Caco-2 (cell line): ENCODE results near the gene CRYBG2. TPM values are rescaled to one million over a fixed set of nuclear protein-coding genes. Genes with fewer than 3 reads are reported as not detected.

Source experiments
- BruUV-seq: library from RNA; stranded (reverse); fragments of 400-500 nt; replicated peaks from 2 replicates; lab custom pipeline; 2021; lab: Mats Ljungman, UMichigan
- CTCF ChIA-PET: fragments of 300-600 bp; sonication (Branson Sonifier 250); formaldehyde crosslinking; loops from one replicate; lab custom pipeline; 2022; ENCODE audit warnings: antibody characterized with exemption; lab: Charles Lee
- POLR2A ChIA-PET: fragments of 300-600 bp; sonication (Branson Sonifier 250); formaldehyde crosslinking; loops from one replicate; lab custom pipeline; 2022; ENCODE audit warnings: antibody characterized with exemption; lab: Charles Lee
- DNase-seq, 2 experiments: peaks; one replicate each; pipeline versions ENCODE4 v3.0.0 to v3.0.0-alpha.2; 2020 to 2022
- H3K27me3 ChIP-seq: replicated peaks from 2 replicates; pipeline ENCODE4 v1.6.0; 2011; ENCODE audit warnings: low read length; ENCODE audit not compliant: control insufficient read depth, insufficient read depth
- H3K36me3 ChIP-seq: 2 replicates; pipeline ENCODE4 v1.5.1; 2011; ENCODE audit warnings: low read length; ENCODE audit not compliant: control insufficient read depth, insufficient read depth
- H3K4me1 ChIP-seq: fragments of 250-450 bp; sonication (Bioruptor Pico); 2 replicates; pipeline ENCODE4 v1.5.1; 2020; ENCODE audit warnings: mild to moderate bottlenecking
- H3K4me3 ChIP-seq: 2 replicates; pipeline ENCODE4 v1.5.1; 2011; ENCODE audit warnings: low read depth, mild to moderate bottlenecking, control low read depth, low read length
- H3K9me3 ChIP-seq: fragments of 250-450 bp; sonication (Bioruptor Pico); 2 replicates; pipeline ENCODE4 v1.5.1; 2020; ENCODE audit warnings: mild to moderate bottlenecking, moderate library complexity
- H3K27ac Mint-ChIP-seq: one replicate; pipeline ENCODE4 v1.8.0; 2022; ENCODE audit warnings: mixed read lengths; ENCODE audit not compliant: unreplicated experiment
- H3K27me3 Mint-ChIP-seq: one replicate; pipeline ENCODE4 v1.8.0; 2022; ENCODE audit warnings: mixed read lengths; ENCODE audit not compliant: insufficient read depth, unreplicated experiment
- H3K36me3 Mint-ChIP-seq: one replicate; pipeline ENCODE4 v1.8.0; 2022; ENCODE audit warnings: mild to moderate bottlenecking, mixed read lengths; ENCODE audit not compliant: insufficient read depth, unreplicated experiment
- H3K4me1 Mint-ChIP-seq: one replicate; pipeline ENCODE4 v1.8.0; 2022; ENCODE audit warnings: low read depth, mixed read lengths; ENCODE audit not compliant: unreplicated experiment
- H3K4me3 Mint-ChIP-seq: one replicate; pipeline ENCODE4 v1.8.0; 2022; ENCODE audit warnings: mild to moderate bottlenecking, moderate library complexity, mixed read lengths; ENCODE audit not compliant: unreplicated experiment
- H3K9me3 Mint-ChIP-seq: one replicate; pipeline ENCODE4 v1.8.0; 2022; ENCODE audit warnings: mixed read lengths; ENCODE audit not compliant: unreplicated experiment
- intact Hi-C: fragments of 100-400 bp; cut with micrococcal nuclease; formaldehyde crosslinking; loops from one replicate; pipeline ENCODE4 v1.10.0; 2022; ENCODE audit not compliant: unreplicated experiment
- total RNA-seq: library from RNA; stranded (reverse); gene quantifications from 2 replicates; pipeline ENCODE4 v1.2.3, GENCODE V29; 2022
- TF ChIP-seq, protein P1 (sequence below), 2 experiments: fragments of 200-600 bp in 1 of 2; IDR thresholded peaks; 1 replicate in 1 of 2; 2 replicates in 1 of 2; pipeline versions ENCODE4 v1.5.1 to v1.8.0; 2011 to 2022; ENCODE audit warnings: antibody characterized with exemption in 1 of 2, control low read depth in 1 of 2, inconsistent platforms in 1 of 2, low read depth in 1 of 2, low read length in 1 of 2, mild to moderate bottlenecking in 1 of 2, moderate library complexity in 1 of 2; ENCODE audit not compliant: insufficient read depth in 1 of 2, severe bottlenecking in 1 of 2, unreplicated experiment in 1 of 2

The CRYBG2 gene
- total RNA-seq, 1 experiment from 2014 or later = 66.1 TPM

DNA sequence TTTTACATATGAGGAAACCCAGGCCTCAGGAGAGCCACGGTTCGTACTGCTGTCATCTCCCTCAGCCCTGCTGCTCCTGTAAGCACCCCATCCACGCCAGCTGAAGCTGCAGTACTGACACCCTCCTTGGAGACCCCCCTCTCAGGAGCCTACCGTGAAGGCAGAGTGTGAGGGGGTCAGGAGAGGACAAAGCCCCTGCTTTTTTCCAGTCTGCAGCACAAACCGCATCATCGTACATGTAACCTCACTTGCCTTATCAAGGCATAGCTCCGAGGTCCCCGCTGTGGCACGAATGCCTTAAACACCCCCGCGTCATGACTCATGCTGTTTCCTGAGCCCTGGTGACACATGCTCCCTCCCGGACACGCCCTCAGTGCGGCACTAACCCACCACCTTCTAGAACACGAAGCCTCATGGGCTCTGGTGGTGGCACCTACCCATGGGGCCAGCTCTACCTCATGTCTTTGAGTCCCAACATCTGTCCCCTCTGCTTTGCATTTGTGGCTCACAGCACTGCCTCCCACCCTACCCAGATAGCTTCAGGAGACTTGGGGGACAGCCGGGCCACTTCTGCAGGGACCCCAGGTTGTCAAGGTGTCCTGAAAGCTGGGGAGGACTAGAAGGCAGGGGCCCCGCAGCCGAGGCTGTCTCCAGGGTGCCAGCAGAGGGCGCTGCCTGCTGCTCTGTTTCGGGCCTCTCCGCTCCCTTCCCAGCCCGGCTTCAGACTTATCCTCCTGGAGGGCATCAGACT, 69.2 kb downstream of the CRYBG2 start:
- Histone ChIP-seq H3K36me3 (no peaks in the 10 kb centered on the region; the same call in 1 of the 2 replicates), H3K9me3 (no peaks in the 10 kb centered on the region), H3K4me1 (peaks cover 13% of the 10 kb centered on the region), H3K4me3 (no peak overlapping the region), H3K27me3 (no peaks in the 10 kb centered on the region)
- no peak overlapping the region for H3K4me3 Mint-ChIP-seq
- POLR2A ChIA-PET = no interaction called here
- peaks cover 25% of the 10 kb centered on the region for H3K36me3 Mint-ChIP-seq
- H3K4me1 Mint-ChIP-seq = peaks cover 17% of the 10 kb centered on the region
- H3K9me3 Mint-ChIP-seq = no peaks in the 10 kb centered on the region
- TF ChIP-seq, protein P1, sequence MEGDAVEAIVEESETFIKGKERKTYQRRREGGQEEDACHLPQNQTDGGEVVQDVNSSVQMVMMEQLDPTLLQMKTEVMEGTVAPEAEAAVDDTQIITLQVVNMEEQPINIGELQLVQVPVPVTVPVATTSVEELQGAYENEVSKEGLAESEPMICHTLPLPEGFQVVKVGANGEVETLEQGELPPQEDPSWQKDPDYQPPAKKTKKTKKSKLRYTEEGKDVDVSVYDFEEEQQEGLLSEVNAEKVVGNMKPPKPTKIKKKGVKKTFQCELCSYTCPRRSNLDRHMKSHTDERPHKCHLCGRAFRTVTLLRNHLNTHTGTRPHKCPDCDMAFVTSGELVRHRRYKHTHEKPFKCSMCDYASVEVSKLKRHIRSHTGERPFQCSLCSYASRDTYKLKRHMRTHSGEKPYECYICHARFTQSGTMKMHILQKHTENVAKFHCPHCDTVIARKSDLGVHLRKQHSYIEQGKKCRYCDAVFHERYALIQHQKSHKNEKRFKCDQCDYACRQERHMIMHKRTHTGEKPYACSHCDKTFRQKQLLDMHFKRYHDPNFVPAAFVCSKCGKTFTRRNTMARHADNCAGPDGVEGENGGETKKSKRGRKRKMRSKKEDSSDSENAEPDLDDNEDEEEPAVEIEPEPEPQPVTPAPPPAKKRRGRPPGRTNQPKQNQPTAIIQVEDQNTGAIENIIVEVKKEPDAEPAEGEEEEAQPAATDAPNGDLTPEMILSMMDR (IDR thresholded peaks at IDR 0.05; ENCODE audit: insufficient read depth in 1 of 2, low read depth in 1 of 2, low read length in 1 of 2, severe bottlenecking in 1 of 2, unreplicated experiment in 1 of 2) = peak; percentile 58 to 79
- no peaks in the 10 kb centered on the region for H3K27me3 Mint-ChIP-seq
- peak overlapping the region; percentile 51 for H3K27ac Mint-ChIP-seq
- intact Hi-C loops = loop anchor here (1.0 kb wide), 5 partner anchors 37 to 133 kb away; no protein-coding TSS in a partner anchor
- CTCF ChIA-PET = interaction anchor here (0.5 to 2.7 kb wide), 10 partner anchors 9 to 239 kb away, joined by 3 to 15 read pairs (median 4); partner anchors contain the start of gene CEP85
- BruUV-seq = no TSS peak
- peak; percentile 67 to 74 for DNase-seq

DNA sequence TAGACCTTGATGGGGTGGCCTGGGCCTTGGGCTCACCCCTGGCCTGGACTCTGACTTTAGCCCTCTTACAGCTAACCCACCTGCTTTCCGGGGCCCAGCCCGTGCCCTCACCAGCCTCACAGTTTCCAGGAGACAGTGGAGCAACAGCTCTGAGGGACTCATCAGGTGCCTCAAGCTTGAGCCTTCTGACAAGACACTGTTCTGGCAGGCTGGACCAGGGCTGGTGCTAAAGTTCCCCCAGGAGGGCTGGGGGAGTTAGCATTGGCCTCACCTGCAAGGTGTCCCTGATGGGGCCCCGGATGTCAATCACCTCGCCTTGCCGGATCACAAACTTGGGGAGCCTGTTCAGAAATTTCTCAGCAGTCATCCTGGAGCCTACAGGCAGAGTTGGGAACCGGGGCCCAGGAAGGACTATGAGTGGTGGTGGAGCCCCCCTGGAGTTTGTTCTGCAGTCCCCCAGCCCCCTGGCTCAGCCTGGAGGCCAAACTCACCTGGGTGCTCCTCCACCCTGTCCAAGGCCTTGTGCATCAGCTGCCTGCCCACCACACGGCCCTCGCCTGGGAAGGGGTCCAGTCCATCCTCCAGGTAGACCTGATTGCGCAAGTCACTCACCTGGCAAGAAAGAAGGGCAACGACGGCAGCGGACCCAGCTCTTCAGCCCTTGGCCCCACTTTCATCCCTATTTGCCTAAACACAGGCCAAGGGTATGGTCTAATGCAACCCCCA, 69.9 kb downstream of the CRYBG2 start:
- peaks cover 17% of the 10 kb centered on the region for H3K4me1 Mint-ChIP-seq
- CTCF ChIA-PET = interaction anchor here (0.5 to 2.7 kb wide), 6 partner anchors 31 to 133 kb away, joined by 3 to 15 read pairs (median 6); partner anchors contain the start of gene CEP85
- H3K9me3 Mint-ChIP-seq = no peaks in the 10 kb centered on the region
- POLR2A ChIA-PET = no interaction called here
- Histone ChIP-seq H3K4me3 (no peak overlapping the region), H3K27me3 (no peaks in the 10 kb centered on the region), H3K9me3 (no peaks in the 10 kb centered on the region), H3K36me3 (no peaks in the 10 kb centered on the region; the same call in 1 of the 2 replicates), H3K4me1 (peaks cover 18% of the 10 kb centered on the region)
- TF ChIP-seq, protein P1 (IDR thresholded peaks at IDR 0.05; ENCODE audit: insufficient read depth in 1 of 2, low read depth in 1 of 2, low read length in 1 of 2, severe bottlenecking in 1 of 2, unreplicated experiment in 1 of 2) = no peak
- H3K4me3 Mint-ChIP-seq = peak overlapping the region; percentile 5
- H3K27ac Mint-ChIP-seq = peak overlapping the region; percentile 51
- H3K27me3 Mint-ChIP-seq = no peaks in the 10 kb centered on the region
- H3K36me3 Mint-ChIP-seq = peaks cover 33% of the 10 kb centered on the region
- no TSS peak for BruUV-seq
- DNase-seq = no peak
- intact Hi-C loops = no loop called here

DNA sequence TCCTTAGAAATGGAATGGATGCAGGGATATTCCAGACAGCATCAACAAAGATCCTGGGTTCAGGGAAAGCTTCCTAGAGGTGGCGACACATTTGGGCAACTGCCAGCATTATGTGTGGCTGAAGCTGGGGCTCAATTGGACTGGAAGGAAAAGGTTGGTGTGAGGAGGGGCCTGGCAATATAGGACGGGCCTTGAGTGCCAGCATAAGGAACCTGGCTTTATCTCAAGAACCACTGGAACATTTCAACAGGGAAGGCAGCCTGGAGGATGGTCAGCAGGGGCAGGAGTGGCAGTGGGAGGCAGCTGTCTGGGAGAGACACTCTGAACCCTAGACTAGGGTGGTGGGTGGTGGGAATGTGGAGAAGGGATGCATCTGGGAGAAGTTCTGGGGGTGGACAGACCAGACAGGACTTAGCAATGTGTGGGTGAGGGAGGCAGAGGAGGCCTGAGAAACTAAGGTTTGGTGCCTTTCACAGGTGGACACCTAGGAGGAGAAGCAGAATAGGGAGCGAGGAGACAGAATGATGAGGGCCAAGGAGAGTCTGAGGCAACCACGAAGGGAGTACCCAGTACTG, 70.6 kb downstream of the CRYBG2 start:
- no peaks in the 10 kb centered on the region; the same call in 1 of the 2 replicates for H3K36me3 ChIP-seq
- H3K4me3 Mint-ChIP-seq = peak overlapping the region; percentile 5
- DNase-seq = no peak
- peaks cover 23% of the 10 kb centered on the region for H3K4me1 ChIP-seq
- intact Hi-C loops = no loop called here
- ChIA-PET CTCF (interaction anchor here (2.7 kb wide), 1 partner anchor 108 kb away, joined by 15 read pairs; no protein-coding TSS in a partner anchor), POLR2A (no interaction called here)
- peaks cover 39% of the 10 kb centered on the region for H3K36me3 Mint-ChIP-seq
- no peak overlapping the region for H3K4me3 ChIP-seq
- no peaks in the 10 kb centered on the region for H3K9me3 Mint-ChIP-seq
- TF ChIP-seq, protein P1 (IDR thresholded peaks at IDR 0.05; ENCODE audit: insufficient read depth in 1 of 2, low read depth in 1 of 2, low read length in 1 of 2, severe bottlenecking in 1 of 2, unreplicated experiment in 1 of 2) = no peak
- H3K27me3 Mint-ChIP-seq = no peaks in the 10 kb centered on the region
- H3K27ac Mint-ChIP-seq = no peak overlapping the region
- no TSS peak for BruUV-seq
- no peaks in the 10 kb centered on the region for H3K27me3 ChIP-seq
- peaks cover 24% of the 10 kb centered on the region for H3K4me1 Mint-ChIP-seq
- H3K9me3 ChIP-seq = no peaks in the 10 kb centered on the region
